OCI-LY7 (cell line): ENCODE results near the gene GPALPP1.

Experiments used
- EZH2phosphoT487 ChIP-seq: fragments of 200-600 bp; sonication (generic); IDR thresholded peaks from 2 replicates; pipeline ENCODE4 v1.6.1; 2018; ENCODE audit warnings: low read depth, borderline replicate concordance, mild to moderate bottlenecking, mixed run types, antibody characterized with exemption, low read length, moderate library complexity, mixed read lengths
- TF ChIP-seq, protein P1 (sequence below): fragments of 200-600 bp; sonication (generic); conservative IDR thresholded peaks from 2 replicates; pipeline ENCODE4 v1.5.1; 2014; ENCODE audit warnings: mild to moderate bottlenecking, antibody characterized with exemption, low read length, moderate library complexity, mixed read lengths

DNA sequence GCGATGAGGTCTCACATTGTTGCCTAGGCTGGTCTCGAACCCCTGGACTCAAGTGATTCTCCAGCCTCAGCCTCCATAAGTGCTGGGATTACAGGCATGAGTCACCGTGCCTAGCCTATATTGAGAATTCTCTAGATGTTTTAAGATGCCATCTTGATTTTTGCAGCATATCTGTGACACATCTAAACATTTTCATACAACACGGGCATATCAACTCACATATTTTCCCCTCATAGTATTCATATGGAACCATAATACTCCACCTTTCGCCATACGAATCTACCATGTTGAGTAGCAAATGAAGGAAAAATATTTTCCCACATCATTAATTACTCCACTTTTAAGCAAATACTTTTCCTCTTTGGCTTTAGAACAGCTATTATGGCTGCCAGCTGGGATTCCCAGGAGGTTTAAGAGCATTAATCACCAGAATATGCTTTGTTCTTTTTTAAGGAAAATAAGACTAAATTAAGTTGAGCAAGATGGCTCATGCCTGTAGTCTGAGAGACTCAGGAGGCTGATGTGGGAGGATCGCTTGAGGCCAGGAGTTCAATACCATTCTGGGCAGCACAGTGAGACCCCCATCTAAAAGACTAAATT lies 74.0 kb downstream of the GPALPP1 start:
- TF ChIP-seq EZH2phosphoT487: no peak
- TF ChIP-seq, protein P1, sequence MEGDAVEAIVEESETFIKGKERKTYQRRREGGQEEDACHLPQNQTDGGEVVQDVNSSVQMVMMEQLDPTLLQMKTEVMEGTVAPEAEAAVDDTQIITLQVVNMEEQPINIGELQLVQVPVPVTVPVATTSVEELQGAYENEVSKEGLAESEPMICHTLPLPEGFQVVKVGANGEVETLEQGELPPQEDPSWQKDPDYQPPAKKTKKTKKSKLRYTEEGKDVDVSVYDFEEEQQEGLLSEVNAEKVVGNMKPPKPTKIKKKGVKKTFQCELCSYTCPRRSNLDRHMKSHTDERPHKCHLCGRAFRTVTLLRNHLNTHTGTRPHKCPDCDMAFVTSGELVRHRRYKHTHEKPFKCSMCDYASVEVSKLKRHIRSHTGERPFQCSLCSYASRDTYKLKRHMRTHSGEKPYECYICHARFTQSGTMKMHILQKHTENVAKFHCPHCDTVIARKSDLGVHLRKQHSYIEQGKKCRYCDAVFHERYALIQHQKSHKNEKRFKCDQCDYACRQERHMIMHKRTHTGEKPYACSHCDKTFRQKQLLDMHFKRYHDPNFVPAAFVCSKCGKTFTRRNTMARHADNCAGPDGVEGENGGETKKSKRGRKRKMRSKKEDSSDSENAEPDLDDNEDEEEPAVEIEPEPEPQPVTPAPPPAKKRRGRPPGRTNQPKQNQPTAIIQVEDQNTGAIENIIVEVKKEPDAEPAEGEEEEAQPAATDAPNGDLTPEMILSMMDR: no peak
